Measurements from ENCODE around the gene SMPD4. TPM values are rescaled to one million over a fixed set of nuclear protein-coding genes. Genes with fewer than 3 reads are reported as not detected.
"Not testable (repeated sequence)": the region's sequence is repeated elsewhere in the genome, so short reads cannot be mapped to it uniquely, and the experiment has no call there.

SMPD4 gene
- total and polyA plus RNA-seq, 2 donors (not counting 3 experiments of a cell fraction or from before 2014, with no cell fraction given) = 85.3 to 88.1 TPM

- no peaks in the 10 kb centered on the region for H3K79me2 ChIP-seq (ENCODE audit: control insufficient read depth, insufficient read depth, low read length)
- no peak overlapping the region for H3K9ac ChIP-seq (replicated peaks; ENCODE audit: extremely low read depth, insufficient read depth, low read length)
- H3K36me3 ChIP-seq (ENCODE audit: control insufficient read depth in 2 of 2, extremely low read depth in 1 of 2, insufficient read depth in 2 of 2, low read length in 2 of 2) = peaks cover 3 to 26% of the 10 kb centered on the region in 2 experiments
- CTCF ChIA-PET = interaction anchor here (1.4 kb wide), 1 partner anchor 18 kb away, joined by 5 read pairs; the partner anchor contains the start of gene SMPD4
- no peaks in the 10 kb centered on the region for H3K9me1 ChIP-seq (replicated peaks; ENCODE audit: control insufficient read depth, extremely low read depth, insufficient read depth, low read length)
- no peaks in the 10 kb centered on the region for H3K27me3 ChIP-seq (ENCODE audit: control insufficient read depth in 2 of 2, insufficient read depth in 2 of 2, low read length in 2 of 2)
- FAIRE-seq (no peak), DNase-seq (ENCODE audit: low read depth, low spot score) (no peak)
- dilution Hi-C loops (cut with MboI; ENCODE audit: extremely low pct_ligation_motif_present, low sequenced_read_pairs) = no loop called here
- H3K4me1 ChIP-seq (ENCODE audit: control insufficient read depth, extremely low read depth, insufficient read depth, low read length) = no peaks in the 10 kb centered on the region
- H3K9me3 ChIP-seq (replicated peaks; ENCODE audit: control insufficient read depth, insufficient read depth, low read length) = no peaks in the 10 kb centered on the region
- no peak overlapping the region for H3K4me2 ChIP-seq (ENCODE audit: insufficient read depth, low read length)
- TF ChIP-seq POLR2A (IDR thresholded peaks at IDR 0.05; ENCODE audit: low read depth, low read length) (no peak), MYC (IDR thresholded peaks at IDR 0.05; ENCODE audit: low read depth, low read length) (no peak), GATA2 (IDR thresholded peaks at IDR 0.05; ENCODE audit: insufficient read depth, insufficient read length, low read depth, low read length) (no peak), POLR2AphosphoS5 (IDR thresholded peaks at IDR 0.05; ENCODE audit: insufficient read depth, low read depth, low read length) (no peak), FOS (IDR thresholded peaks at IDR 0.05; ENCODE audit: borderline replicate concordance, insufficient read depth, low read length) (no peak), JUN (IDR thresholded peaks at IDR 0.05; ENCODE audit: borderline replicate concordance, insufficient read depth, insufficient read length, low read depth) (no peak), MAX (IDR thresholded peaks at IDR 0.05; ENCODE audit: insufficient read depth, insufficient read length) (no peak), CTCF (IDR thresholded peaks at IDR 0.05; ENCODE audit: extremely low read depth in 1 of 2, insufficient read depth in 1 of 2, low read depth in 1 of 2, low read length in 2 of 2) (no peak), EZH2 (IDR thresholded peaks at IDR 0.05; ENCODE audit: borderline replicate concordance, low read depth, low read length, severe bottlenecking) (no peak)
- POLR2A ChIA-PET = no interaction called here
- H3K4me3 ChIP-seq (replicated peaks in 1 of 3; ENCODE audit: insufficient read depth in 1 of 3, low read depth in 1 of 3, low read length in 3 of 3) = no peak overlapping the region
- no TSS peak for BruUV-seq (replicated peaks)
- no peak overlapping the region for H3K27ac ChIP-seq (ENCODE audit: insufficient read depth, low read depth, low read length)
- no peak overlapping the region for H2AFZ ChIP-seq (ENCODE audit: low read depth, low read length)
- no peaks in the 10 kb centered on the region for H4K20me1 ChIP-seq (replicated peaks; ENCODE audit: control insufficient read depth, extremely low read depth, insufficient read depth, low read length)
- intact Hi-C loops (cut with micrococcal nuclease) = no loop called here
Measured at GRCh38 chr2:130162968-130163367, 18.4 kb downstream of the SMPD4 start.

- H3K27me3 ChIP-seq (ENCODE audit: control insufficient read depth in 2 of 2, insufficient read depth in 2 of 2, low read length in 2 of 2); dilution Hi-C loops (cut with MboI; ENCODE audit: extremely low pct_ligation_motif_present, low sequenced_read_pairs); POLR2A ChIA-PET; H3K9ac ChIP-seq (replicated peaks; ENCODE audit: extremely low read depth, insufficient read depth, low read length); BruUV-seq (replicated peaks); CTCF ChIA-PET; FAIRE-seq; H2AFZ ChIP-seq (ENCODE audit: low read depth, low read length); H3K4me2 ChIP-seq (ENCODE audit: insufficient read depth, low read length); DNase-seq (ENCODE audit: low read depth, low spot score); H3K79me2 ChIP-seq (ENCODE audit: control insufficient read depth, insufficient read depth, low read length); H3K9me3 ChIP-seq (replicated peaks; ENCODE audit: control insufficient read depth, insufficient read depth, low read length); H3K4me3 ChIP-seq (replicated peaks in 1 of 3; ENCODE audit: insufficient read depth in 1 of 3, low read depth in 1 of 3, low read length in 3 of 3); H3K27ac ChIP-seq (ENCODE audit: insufficient read depth, low read depth, low read length); H4K20me1 ChIP-seq (replicated peaks; ENCODE audit: control insufficient read depth, extremely low read depth, insufficient read depth, low read length); intact Hi-C loops (cut with micrococcal nuclease); H3K9me1 ChIP-seq (replicated peaks; ENCODE audit: control insufficient read depth, extremely low read depth, insufficient read depth, low read length); H3K4me1 ChIP-seq (ENCODE audit: control insufficient read depth, extremely low read depth, insufficient read depth, low read length): not testable (repeated sequence)
- H3K36me3 ChIP-seq (ENCODE audit: control insufficient read depth in 2 of 2, extremely low read depth in 1 of 2, insufficient read depth in 2 of 2, low read length in 2 of 2) = peaks cover 3 to 26% of the 10 kb centered on the region in 2 experiments
Measured at GRCh38 chr2:130162486-130162885, 18.9 kb downstream of the SMPD4 start.
